HG03565 (cell line): ENCODE measurements around the gene S100A9.

Experiments used
- ATAC-seq: cut with Tn5 transposase; IDR thresholded peaks from one replicate; pipeline ENCODE4 v1.9.1; 2021; ENCODE audit warnings: mild to moderate bottlenecking, moderate library complexity; ENCODE audit not compliant: unreplicated experiment

The S100A9 gene

DNA sequence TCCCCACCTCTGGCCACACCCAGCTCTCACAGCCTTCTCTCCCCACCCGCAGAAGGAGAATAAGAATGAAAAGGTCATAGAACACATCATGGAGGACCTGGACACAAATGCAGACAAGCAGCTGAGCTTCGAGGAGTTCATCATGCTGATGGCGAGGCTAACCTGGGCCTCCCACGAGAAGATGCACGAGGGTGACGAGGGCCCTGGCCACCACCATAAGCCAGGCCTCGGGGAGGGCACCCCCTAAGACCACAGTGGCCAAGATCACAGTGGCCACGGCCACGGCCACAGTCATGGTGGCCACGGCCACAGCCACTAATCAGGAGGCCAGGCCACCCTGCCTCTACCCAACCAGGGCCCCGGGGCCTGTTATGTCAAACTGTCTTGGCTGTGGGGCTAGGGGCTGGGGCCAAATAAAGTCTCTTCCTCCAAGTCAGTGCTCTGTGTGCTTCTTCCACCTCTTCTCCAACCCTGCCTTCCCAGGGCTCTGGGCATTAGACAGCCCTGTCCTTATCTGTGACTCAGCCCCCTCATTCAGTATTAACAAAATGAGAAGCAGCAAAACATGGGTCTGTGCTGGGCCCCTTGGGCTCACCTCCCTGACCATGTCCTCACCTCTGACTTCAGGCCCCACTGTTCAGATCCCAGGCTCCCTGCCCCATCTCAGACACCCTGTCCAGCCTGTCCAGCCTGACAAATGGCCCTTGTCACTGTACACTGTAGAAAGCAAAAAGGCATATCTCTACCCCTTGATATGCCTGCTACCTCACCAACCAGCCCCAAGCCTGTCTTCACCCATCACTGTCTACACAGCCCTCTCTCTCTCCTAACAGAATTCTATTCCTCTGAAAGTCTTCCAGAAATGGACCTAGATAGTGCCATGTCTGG, 3.2 kb downstream of the S100A9 start:
- no peak for ATAC-seq

- no peak for ATAC-seq
These were observed 3.9 kb downstream of the S100A9 start for GRCh38 chr1:153361480-153362109.

DNA sequence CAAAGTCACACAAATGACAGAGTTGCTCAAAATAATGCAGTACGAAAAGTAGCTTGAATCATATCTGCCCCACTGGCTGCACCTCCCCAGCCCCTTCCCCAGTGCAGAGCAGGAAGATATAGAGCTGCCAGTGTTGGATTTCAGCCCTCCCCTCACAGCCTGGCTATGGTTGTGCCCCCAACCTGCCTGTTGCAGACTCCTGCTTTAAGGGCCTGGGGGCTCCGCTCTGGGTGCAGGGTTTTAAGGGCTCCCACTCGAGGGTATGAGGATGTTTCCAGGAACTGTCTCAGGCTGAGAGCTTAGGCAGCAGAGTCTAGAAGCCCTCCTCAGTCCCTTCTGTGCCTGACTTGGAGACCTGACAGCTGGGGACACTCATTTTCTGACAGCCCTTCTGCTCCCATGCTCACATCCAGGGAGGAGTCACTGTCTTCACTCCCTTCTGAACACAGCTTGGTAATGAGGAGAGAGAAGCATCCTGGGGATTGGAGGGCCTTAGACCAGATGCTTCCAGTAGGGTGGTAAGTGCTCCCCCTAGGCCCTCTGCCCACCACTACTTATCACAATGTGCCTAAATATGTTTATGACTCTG, 4.6 kb downstream of the S100A9 start:
- no peak for ATAC-seq

GRCh38 chr1:153363641-153364040, 6.0 kb downstream of the S100A9 start:
- no peak for ATAC-seq

DNA sequence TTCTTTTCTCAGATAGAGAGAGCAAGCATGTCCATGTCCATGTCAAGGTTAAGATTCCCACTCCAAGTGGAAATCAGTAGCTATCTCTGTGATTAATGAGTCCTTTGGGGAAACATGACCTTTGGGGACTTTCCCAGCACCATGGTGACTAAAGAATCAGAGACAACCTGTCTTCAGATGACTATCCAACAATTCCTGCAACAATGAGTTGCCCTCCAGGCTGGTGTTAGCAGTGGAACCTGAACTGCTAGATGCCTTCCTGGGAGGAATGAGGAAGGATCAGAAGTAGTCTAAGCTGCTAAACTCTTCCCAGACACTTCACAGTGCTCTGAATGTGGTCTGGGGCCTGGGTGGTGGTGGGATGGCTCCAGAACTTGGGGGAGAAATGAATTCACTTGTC, 6.5 kb downstream of the S100A9 start:
- ATAC-seq: no peak

- ATAC-seq: no peak
These were observed 7.4 kb downstream of the S100A9 start for GRCh38 chr1:153364766-153365666.

DNA sequence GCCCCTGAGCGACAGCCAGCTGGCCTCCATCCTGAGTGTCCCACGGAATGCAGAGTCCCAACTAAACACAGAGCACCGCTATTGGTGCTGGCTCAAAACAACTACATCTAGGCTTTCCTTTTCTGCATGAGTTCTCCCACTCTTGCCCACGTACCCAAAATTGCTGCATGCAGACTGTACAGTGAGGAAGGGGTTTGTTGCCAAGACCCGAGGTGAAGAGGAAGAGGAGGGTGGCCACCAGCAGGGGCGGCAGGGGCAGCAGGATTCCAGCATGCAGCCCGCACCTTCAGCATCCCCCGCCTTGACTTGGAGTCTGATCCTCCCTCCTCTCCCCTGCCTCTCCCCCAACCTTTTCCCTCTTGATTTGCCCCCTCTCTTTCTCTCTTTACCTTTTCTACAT, 8.0 kb downstream of the S100A9 start:
- no peak for ATAC-seq

DNA sequence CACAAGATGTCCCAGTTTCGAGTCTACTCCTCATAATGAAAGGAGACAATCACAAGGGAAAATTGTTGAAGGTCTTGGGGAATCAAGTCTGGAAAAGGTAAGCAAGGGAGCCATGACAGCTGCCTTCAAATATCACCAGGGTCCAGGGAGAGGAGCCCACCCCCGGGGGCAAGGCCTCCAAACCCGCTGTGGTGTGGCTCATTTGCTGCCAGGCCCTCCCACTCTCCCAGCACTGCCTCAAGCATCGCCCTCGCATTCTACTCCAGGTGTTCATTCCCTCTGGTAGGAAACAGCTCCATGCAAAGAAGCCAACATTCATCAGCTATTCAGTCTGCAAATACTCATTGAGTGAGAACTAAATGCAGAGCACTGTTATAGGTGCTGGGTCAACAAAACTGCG, 8.6 kb downstream of the S100A9 start:
- ATAC-seq: no peak

DNA sequence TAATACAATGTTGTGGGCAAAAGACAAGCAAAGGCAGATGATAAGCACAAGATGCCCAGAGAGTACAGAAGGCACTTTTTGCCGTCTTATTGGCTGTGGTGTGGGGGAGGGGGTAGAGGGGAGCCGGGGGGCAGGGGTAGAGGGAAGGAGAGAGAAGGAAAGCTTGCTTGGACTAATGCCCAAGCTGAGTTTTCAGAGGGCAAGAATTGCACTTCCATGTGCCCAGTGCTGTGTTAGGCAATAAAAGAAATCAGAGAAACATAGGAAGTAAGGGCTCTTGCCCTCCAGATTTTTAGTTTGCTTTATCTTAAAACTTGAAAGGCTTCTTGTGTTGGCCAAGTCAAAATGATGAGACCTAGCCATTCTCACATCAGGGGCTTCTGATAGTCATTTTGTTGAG, 9.4 kb downstream of the S100A9 start:
- ATAC-seq: no peak

DNA sequence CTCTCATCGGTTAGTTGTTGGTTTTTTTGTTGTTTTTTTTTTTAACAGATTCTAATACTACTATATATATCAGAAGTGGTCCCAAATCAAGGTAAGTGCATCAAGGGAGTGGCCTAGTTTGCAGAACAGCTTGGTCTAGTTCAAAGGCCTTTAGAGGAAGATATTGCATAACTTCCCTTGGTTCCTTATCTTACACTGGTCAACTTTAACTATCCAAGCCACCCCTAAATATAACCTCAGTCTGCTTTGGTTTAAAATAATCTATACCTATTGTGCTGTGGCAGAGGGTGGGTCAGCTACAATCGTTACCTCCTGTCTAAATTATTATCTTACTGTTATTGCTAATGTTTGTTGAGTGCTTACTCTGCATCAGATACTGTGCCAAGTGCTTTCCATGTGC, 10.8 kb downstream of the S100A9 start:
- no peak for ATAC-seq

- ATAC-seq: no peak
These were observed 12.5 kb downstream of the S100A9 start for GRCh38 chr1:153370146-153370545.

DNA sequence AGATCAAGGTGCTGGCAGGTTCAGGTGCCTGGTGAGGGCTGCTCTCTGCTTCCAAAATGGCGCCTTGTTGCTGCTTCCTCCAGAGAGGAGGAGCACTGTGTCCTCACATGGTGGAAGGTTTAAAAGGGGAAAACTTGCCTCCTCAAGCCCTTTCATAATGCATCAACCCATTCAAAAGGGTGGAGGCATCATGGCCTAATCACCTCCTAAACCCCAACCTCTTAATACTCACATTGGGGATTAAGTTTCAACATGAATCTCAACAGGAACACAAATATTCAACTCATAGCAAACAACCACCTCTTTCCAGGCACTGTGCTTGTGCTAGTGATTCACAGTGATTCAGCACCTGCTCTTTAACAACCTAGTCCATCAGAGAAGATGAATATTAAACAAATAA, 13.6 kb downstream of the S100A9 start:
- no peak for ATAC-seq

DNA sequence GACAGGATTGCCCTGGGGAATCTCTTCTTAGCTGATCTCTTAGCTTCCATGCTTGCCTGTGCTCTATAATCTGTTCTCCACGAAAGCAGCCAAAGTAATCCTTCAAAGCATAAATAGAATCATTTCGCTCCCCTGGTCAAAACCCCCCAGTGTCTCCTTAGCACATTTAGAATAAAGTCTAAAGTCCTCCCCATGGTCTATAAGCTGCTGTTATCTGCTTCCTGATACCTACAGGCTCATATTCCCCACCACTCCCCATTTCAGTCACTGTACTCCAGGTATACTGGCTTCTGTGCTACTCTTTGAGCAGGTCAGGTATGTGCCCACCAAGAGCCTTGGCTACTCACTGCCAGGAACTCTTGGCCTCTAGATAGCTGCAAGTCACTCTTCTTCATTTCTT, 14.9 kb downstream of the S100A9 start:
- no peak for ATAC-seq

DNA sequence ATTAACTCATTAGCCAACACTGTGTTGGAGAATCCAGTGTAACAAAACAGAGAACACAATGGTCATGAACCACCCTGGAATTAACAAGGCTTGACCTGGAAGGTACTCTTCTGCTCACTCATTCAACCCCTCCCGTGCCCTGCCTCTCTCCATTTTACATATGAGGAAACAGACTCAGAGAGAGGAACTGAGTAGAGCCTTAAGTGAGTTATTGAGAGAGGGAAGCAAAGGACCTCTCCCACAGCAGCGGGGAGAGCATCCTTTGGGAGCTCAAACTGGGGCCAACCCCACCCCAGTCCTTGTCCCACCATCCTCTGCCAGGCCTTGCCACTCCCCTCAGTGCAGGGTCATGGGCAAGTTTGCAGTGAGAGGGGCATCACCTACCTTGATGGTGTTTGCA, 16.4 kb downstream of the S100A9 start:
- ATAC-seq: no peak

GRCh38 chr1:153375511-153375910, 17.9 kb downstream of the S100A9 start, which contains the start of gene S100A12:
TSS of gene S100A12 (minus strand) at chr1:153375621. CDS start at chr1:153374592, 1,029 bp downstream.
- no peak for ATAC-seq

DNA sequence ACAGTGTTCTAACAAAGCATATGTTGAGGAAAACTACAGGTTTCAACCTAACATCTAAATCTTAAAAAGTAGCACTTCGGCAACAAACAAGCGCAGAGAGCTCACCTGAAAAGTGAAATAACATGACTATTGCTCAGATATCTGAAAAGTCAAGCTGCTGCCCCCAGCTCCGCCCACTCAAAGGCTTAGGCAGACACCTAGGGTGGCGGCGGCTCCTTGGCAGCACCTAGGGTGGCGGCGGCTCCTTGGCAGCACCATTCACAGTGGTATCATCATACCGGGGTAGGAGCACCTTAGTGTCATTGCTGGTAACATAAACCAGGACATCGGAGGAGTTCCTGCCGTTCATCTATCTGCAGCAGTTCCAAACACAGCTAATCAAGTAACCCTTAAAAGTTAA, 21.9 kb downstream of the S100A9 start:
- ATAC-seq: no peak

DNA sequence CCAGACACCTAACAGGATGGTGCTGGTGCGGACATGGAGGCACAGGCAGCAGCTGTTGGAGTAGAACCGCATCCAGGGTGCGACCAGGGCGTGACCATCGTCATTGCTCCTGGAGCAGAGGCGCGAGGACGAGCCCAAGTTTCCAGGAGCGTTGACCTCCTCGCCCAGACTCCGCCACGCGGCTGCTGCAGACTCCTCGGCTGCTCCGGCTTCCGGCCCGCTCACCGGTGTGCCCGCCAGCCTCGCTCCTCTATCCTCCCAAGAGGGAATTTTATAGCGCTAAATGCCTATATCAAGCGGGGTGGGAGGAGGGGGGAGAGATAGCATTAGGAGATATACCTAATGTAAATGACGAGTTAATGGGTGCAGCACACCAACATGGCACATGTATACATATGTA, 23.1 kb downstream of the S100A9 start:
- no peak for ATAC-seq

DNA sequence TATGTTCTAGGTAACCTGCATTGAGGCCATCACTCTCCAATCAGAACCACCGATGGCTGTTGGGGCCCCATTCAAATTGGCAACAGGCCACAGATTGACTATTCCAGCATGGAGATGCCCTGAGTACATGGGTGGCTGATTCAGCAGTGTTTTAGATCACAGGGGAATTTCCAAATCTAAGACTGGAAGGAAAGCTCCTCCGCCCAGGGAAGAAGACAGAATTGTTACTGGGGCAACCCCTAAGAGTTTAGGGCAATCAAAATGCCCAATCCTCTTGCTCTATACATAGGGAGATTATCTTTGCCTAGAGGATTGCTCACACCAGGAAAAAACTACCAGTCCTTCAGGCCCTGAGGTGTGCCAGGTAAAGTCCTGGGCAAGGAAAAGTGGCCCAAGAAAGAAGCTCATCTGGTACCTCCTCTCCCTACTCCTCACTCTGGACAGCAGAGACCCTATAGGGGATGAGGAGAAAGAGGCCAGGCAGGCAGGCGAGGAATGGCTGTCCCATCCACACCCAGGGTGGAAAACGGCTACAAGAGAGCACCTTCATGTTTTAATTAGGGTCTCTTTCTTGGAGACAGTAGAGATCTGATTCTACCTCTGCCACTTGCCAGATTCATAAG, 27.4 kb downstream of the S100A9 start:
- ATAC-seq: no peak

DNA sequence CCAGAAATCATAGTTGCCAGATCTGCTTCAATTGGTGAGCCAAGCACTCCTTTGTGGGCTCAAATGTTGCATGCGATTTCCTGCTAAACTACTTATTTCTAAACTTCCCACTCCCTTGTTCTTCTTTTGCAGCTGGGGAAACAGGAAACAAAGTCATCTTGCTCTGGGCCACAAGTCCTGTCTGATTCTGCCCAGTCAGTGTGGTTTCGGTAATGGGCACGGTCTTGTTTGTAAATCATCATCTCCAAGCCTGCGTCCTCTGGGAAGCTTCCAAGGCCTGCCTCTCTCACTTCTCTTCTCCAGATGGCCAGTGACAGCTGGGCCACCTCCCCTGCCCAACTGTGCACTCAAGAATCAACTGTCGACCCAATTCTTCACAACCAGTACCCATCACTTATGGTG, 28.8 kb downstream of the S100A9 start:
- no peak for ATAC-seq

DNA sequence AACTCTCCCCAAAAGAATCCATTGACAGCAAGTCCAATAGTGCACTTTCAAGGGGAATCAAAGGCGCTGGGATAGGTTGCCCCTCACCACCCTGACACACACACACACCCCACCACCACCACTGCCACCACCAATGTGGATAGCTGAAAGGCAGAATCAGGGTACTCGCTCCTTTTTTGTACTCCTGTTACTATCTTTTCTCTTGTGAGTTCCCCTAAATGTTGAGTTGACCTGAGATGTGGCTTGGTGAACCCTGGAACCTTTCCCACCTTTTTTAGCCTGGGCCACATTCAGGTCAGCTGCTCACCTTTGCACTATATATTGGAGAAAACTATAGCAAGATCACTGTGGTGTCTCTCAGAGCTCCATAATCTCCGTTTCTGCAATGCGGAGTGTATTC, 29.3 kb downstream of the S100A9 start:
- no peak for ATAC-seq

DNA sequence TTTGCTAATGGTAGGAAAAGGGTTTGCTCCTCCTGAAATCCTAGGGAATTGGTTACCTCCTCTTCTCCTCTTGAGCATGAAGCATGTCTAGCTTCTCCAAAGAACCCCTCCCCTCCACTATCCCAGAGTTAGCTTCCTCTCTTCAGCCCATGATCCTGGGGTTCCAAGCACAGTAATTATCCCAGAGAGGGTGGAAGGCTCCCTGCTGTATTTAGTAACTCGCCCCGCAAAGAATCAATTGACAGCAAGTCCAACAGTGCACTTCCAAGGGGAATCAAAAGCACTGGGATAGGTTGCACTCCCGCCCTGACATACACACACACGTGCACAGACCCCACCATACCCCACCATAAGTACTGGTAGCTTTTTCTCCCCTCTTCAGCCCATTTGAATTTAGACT, 30.1 kb downstream of the S100A9 start:
- ATAC-seq: no peak
